GM23338 (cell line): ENCODE measurements around the gene SPDYE3. TPM values are rescaled to one million over a fixed set of nuclear protein-coding genes. Genes with fewer than 3 reads are reported as not detected.

Source experiments
- ATAC-seq: fragments of 200-7000 bp; cut with Tn5 transposase; 3 replicates; pipeline ENCODE4 v1.9.1; 2020
- DNase-seq: peaks from one replicate; pipeline ENCODE4 v3.0.0-alpha.2; 2015; ENCODE audit warnings: low spot score
- H2AFZ ChIP-seq: fragments of 200-600 bp; sonication (generic); 2 replicates; pipeline ENCODE4 v1.8.0; 2016; ENCODE audit warnings: antibody characterized with exemption, mild to moderate bottlenecking, moderate library complexity
- H3F3A ChIP-seq: fragments of 200-600 bp; sonication (generic); replicated peaks from 2 replicates; pipeline ENCODE4 v1.8.0; 2017; ENCODE audit warnings: antibody characterized with exemption, mixed run types, low read depth
- H3K27ac ChIP-seq: fragments of 200-600 bp; sonication (generic); 2 replicates; pipeline ENCODE4 v1.6.1; 2016; ENCODE audit warnings: low read depth
- H3K27me3 ChIP-seq: fragments of 200-600 bp; sonication (generic); 2 replicates; pipeline ENCODE4 v1.8.0; 2016; ENCODE audit warnings: mild to moderate bottlenecking, mixed run types, moderate library complexity; ENCODE audit not compliant: insufficient read depth
- H3K36me3 ChIP-seq: fragments of 200-600 bp; sonication (generic); 2 replicates; pipeline ENCODE4 v1.8.0; 2016; ENCODE audit warnings: mild to moderate bottlenecking; ENCODE audit not compliant: insufficient read depth
- H3K4me1 ChIP-seq: fragments of 200-600 bp; sonication (generic); 2 replicates; pipeline ENCODE4 v1.8.0; 2016; ENCODE audit warnings: mild to moderate bottlenecking, moderate library complexity; ENCODE audit not compliant: insufficient read depth
- H3K4me2 ChIP-seq: fragments of 200-600 bp; sonication (generic); 2 replicates; pipeline ENCODE4 v1.7.1; 2017; ENCODE audit warnings: mixed run types
- H3K4me3 ChIP-seq: fragments of 200-600 bp; sonication (generic); 2 replicates; pipeline ENCODE4 v1.6.1; 2016; ENCODE audit warnings: mixed run types
- H3K79me2 ChIP-seq: fragments of 200-600 bp; sonication (generic); replicated peaks from 2 replicates; pipeline ENCODE4 v1.8.0; 2017; ENCODE audit warnings: mild to moderate bottlenecking; ENCODE audit not compliant: insufficient read depth
- H3K9me2 ChIP-seq: fragments of 200-600 bp; sonication (generic); 2 replicates; pipeline ENCODE4 v1.8.0; 2017; ENCODE audit not compliant: insufficient read depth
- H4K20me1 ChIP-seq: fragments of 200-600 bp; sonication (generic); replicated peaks from 2 replicates; pipeline ENCODE4 v1.8.0; 2017; ENCODE audit warnings: mild to moderate bottlenecking; ENCODE audit not compliant: insufficient read depth
- H3K27ac Mint-ChIP-seq: 2 replicates; pipeline ENCODE4 v1.8.0; 2020; ENCODE audit warnings: inconsistent platforms, mild to moderate bottlenecking, moderate library complexity, mixed read lengths
- H3K27me3 Mint-ChIP-seq: 3 replicates; pipeline ENCODE4 v1.8.0; 2022; ENCODE audit warnings: low read depth, mild to moderate bottlenecking, moderate library complexity, mixed read lengths, inconsistent platforms; ENCODE audit not compliant: insufficient read depth, poor library complexity
- H3K36me3 Mint-ChIP-seq: 3 replicates; pipeline ENCODE4 v1.8.0; 2021; ENCODE audit warnings: low read depth, mild to moderate bottlenecking, inconsistent platforms, moderate library complexity, mixed read lengths
- H3K4me1 Mint-ChIP-seq: 3 replicates; pipeline ENCODE4 v1.8.0; 2020; ENCODE audit warnings: mild to moderate bottlenecking, inconsistent platforms, mixed read lengths
- H3K4me3 Mint-ChIP-seq: 3 replicates; pipeline ENCODE4 v1.8.0; 2021; ENCODE audit warnings: moderate library complexity, mild to moderate bottlenecking, inconsistent platforms, mixed read lengths
- H3K9me3 Mint-ChIP-seq: 3 replicates; pipeline ENCODE4 v1.8.0; 2020; ENCODE audit warnings: moderate library complexity, mild to moderate bottlenecking, inconsistent platforms, mixed read lengths
- EZH2 ChIP-seq: fragments of 200-600 bp; sonication (generic); IDR thresholded peaks from one replicate; pipeline ENCODE4 v1.8.0; 2017; ENCODE audit warnings: antibody characterized with exemption, mild to moderate bottlenecking, low read depth; ENCODE audit not compliant: unreplicated experiment
- EZH2phosphoT487 ChIP-seq: fragments of 200-600 bp; sonication (generic); IDR thresholded peaks from one replicate; pipeline ENCODE4 v1.8.1; 2018; ENCODE audit warnings: antibody characterized with exemption; ENCODE audit not compliant: unreplicated experiment
- JUNB ChIP-seq: IDR thresholded peaks from one replicate; pipeline ENCODE4 v1.6.1; 2016; ENCODE audit warnings: antibody characterized with exemption; ENCODE audit not compliant: unreplicated experiment
- POLR2AphosphoS5 ChIP-seq: IDR thresholded peaks from 2 replicates; pipeline ENCODE4 v1.6.1; 2016; ENCODE audit warnings: antibody characterized with exemption, low read depth
- ZNF114 ChIP-seq: fragments of 250-450 bp; sonication (Bioruptor Pico); IDR thresholded peaks from 2 replicates; pipeline ENCODE4 v1.5.0; 2020; ENCODE audit warnings: mild to moderate bottlenecking, moderate library complexity
- ZNF331 ChIP-seq: fragments of 250-450 bp; sonication (Bioruptor Pico); IDR thresholded peaks from 2 replicates; pipeline ENCODE4 v1.5.0; 2020; ENCODE audit warnings: low read depth, mild to moderate bottlenecking, moderate library complexity
- polyA plus RNA-seq: library from polyadenylated mRNA; unstranded; fragments of >200 nt; fragmentation: Nextera tagmentation; extraction: Ambion mirVana; gene quantifications from 2 replicates; pipeline ENCODE4 v1.2.1, GENCODE V29; 2016
- total RNA-seq: library from RNA; depleted of rRNA; stranded (reverse); fragments of >200 nt; shearing (Covaris generic); gene quantifications from 2 replicates; pipeline ENCODE4 v1.2.3, GENCODE V29; 2014
- TF ChIP-seq, protein P1 (sequence below): IDR thresholded peaks from one replicate; pipeline ENCODE4 v1.6.1; 2018; ENCODE audit warnings: antibody characterized with exemption; ENCODE audit not compliant: unreplicated experiment
- TF ChIP-seq, protein P2 (sequence below): fragments of 250-450 bp; sonication (Bioruptor Pico); IDR thresholded peaks from 2 replicates; pipeline ENCODE4 v1.5.0; 2020; ENCODE audit warnings: mild to moderate bottlenecking, moderate library complexity

SPDYE3 gene
- total and polyA plus RNA-seq, 2 experiments from 2014 or later = 3.6 TPM; not detected in 1

DNA sequence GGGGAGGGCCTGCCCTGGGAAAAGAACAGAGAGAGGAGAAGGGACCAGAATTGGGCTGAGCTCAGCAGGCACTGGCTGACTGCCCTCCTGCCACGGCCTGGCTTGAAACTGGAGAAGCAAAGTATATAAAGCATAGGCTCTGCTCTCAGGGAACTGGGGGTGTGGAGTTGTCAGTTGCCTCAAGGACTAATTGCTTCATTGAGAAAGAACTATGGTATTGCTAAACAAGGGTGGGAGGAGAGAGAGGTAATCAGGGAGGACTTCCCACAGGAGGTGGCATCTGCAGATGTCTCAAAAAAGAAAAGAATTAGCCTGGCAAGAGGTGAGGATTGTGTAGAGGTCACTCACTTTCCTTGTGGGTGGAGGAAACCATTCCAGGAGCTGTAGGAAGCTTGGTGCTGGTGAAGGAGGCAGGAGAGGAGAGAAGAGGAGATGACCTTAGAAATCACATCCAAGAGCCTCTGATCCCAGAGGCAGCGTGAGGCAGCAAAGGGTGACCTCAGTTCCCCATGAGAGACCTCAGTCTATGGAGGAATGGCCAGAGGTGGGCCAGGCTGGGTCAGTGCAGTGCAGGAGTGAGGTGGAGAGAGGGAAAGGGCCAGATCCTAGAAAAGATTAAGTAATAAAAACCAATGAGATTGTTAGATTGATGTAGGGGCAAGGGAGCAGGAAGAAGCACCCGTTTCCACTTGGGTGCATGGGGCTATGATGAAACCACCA, 52.8 kb downstream of the SPDYE3 start (continued):
- TF ChIP-seq, protein P1, sequence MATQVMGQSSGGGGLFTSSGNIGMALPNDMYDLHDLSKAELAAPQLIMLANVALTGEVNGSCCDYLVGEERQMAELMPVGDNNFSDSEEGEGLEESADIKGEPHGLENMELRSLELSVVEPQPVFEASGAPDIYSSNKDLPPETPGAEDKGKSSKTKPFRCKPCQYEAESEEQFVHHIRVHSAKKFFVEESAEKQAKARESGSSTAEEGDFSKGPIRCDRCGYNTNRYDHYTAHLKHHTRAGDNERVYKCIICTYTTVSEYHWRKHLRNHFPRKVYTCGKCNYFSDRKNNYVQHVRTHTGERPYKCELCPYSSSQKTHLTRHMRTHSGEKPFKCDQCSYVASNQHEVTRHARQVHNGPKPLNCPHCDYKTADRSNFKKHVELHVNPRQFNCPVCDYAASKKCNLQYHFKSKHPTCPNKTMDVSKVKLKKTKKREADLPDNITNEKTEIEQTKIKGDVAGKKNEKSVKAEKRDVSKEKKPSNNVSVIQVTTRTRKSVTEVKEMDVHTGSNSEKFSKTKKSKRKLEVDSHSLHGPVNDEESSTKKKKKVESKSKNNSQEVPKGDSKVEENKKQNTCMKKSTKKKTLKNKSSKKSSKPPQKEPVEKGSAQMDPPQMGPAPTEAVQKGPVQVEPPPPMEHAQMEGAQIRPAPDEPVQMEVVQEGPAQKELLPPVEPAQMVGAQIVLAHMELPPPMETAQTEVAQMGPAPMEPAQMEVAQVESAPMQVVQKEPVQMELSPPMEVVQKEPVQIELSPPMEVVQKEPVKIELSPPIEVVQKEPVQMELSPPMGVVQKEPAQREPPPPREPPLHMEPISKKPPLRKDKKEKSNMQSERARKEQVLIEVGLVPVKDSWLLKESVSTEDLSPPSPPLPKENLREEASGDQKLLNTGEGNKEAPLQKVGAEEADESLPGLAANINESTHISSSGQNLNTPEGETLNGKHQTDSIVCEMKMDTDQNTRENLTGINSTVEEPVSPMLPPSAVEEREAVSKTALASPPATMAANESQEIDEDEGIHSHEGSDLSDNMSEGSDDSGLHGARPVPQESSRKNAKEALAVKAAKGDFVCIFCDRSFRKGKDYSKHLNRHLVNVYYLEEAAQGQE = no peak
- no peak for TF ChIP-seq EZH2
- no peak for TF ChIP-seq JUNB
- no peak for TF ChIP-seq ZNF114 (CRISPR knock-in tag)

GRCh38 chr7:100363098-100363497, 55.6 kb downstream of the SPDYE3 start:
- no peak for ATAC-seq
- TF ChIP-seq ZNF331 (CRISPR knock-in tag) (no peak), POLR2AphosphoS5 (no peak), ZNF114 (CRISPR knock-in tag) (no peak), EZH2 (no peak), JUNB (no peak), EZH2phosphoT487 (no peak)
- TF ChIP-seq, protein P1 = no peak
- TF ChIP-seq, protein P2, sequence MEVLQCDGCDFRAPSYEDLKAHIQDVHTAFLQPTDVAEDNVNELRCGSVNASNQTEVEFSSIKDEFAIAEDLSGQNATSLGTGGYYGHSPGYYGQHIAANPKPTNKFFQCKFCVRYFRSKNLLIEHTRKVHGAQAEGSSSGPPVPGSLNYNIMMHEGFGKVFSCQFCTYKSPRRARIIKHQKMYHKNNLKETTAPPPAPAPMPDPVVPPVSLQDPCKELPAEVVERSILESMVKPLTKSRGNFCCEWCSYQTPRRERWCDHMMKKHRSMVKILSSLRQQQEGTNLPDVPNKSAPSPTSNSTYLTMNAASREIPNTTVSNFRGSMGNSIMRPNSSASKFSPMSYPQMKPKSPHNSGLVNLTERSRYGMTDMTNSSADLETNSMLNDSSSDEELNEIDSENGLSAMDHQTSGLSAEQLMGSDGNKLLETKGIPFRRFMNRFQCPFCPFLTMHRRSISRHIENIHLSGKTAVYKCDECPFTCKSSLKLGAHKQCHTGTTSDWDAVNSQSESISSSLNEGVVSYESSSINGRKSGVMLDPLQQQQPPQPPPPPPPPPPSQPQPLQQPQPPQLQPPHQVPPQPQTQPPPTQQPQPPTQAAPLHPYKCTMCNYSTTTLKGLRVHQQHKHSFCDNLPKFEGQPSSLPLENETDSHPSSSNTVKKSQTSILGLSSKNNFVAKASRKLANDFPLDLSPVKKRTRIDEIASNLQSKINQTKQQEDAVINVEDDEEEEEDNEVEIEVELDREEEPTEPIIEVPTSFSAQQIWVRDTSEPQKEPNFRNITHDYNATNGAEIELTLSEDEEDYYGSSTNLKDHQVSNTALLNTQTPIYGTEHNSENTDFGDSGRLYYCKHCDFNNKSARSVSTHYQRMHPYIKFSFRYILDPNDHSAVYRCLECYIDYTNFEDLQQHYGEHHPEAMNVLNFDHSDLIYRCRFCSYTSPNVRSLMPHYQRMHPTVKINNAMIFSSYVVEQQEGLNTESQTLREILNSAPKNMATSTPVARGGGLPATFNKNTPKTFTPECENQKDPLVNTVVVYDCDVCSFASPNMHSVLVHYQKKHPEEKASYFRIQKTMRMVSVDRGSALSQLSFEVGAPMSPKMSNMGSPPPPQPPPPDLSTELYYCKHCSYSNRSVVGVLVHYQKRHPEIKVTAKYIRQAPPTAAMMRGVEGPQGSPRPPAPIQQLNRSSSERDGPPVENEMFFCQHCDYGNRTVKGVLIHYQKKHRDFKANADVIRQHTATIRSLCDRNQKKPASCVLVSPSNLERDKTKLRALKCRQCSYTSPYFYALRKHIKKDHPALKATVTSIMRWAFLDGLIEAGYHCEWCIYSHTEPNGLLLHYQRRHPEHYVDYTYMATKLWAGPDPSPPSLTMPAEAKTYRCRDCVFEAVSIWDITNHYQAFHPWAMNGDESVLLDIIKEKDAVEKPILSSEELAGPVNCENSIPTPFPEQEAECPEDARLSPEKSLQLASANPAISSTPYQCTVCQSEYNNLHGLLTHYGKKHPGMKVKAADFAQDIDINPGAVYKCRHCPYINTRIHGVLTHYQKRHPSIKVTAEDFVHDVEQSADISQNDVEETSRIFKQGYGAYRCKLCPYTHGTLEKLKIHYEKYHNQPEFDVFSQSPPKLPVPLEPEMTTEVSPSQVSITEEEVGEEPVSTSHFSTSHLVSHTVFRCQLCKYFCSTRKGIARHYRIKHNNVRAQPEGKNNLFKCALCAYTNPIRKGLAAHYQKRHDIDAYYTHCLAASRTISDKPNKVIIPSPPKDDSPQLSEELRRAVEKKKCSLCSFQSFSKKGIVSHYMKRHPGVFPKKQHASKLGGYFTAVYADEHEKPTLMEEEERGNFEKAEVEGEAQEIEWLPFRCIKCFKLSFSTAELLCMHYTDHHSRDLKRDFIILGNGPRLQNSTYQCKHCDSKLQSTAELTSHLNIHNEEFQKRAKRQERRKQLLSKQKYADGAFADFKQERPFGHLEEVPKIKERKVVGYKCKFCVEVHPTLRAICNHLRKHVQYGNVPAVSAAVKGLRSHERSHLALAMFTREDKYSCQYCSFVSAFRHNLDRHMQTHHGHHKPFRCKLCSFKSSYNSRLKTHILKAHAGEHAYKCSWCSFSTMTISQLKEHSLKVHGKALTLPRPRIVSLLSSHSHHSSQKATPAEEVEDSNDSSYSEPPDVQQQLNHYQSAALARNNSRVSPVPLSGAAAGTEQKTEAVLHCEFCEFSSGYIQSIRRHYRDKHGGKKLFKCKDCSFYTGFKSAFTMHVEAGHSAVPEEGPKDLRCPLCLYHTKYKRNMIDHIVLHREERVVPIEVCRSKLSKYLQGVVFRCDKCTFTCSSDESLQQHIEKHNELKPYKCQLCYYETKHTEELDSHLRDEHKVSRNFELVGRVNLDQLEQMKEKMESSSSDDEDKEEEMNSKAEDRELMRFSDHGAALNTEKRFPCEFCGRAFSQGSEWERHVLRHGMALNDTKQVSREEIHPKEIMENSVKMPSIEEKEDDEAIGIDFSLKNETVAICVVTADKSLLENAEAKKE = no peak

More at GRCh38 chr7:100363098-100363497, 55.6 kb downstream of the SPDYE3 start:
- H3K27me3 Mint-ChIP-seq = peaks cover 14% of the 10 kb centered on the region
- no peak overlapping the region for H3K4me3 Mint-ChIP-seq
- no peak overlapping the region for H3K4me3 ChIP-seq
- H3K9me3 Mint-ChIP-seq = no peaks in the 10 kb centered on the region
- peaks cover 71% of the 10 kb centered on the region for H3K36me3 Mint-ChIP-seq
- no peak overlapping the region for H3K27ac Mint-ChIP-seq
- no peaks in the 10 kb centered on the region for H3K27me3 ChIP-seq
- no peaks in the 10 kb centered on the region for H3K79me2 ChIP-seq
- H3K4me1 Mint-ChIP-seq = peaks cover 8% of the 10 kb centered on the region; the same call in 2 of the 3 replicates
- H3K9me2 ChIP-seq = no peaks in the 10 kb centered on the region
- no peak overlapping the region for H3K27ac ChIP-seq
- no peak overlapping the region for H3K4me2 ChIP-seq
- H3K4me1 ChIP-seq = no peaks in the 10 kb centered on the region
- H3K36me3 ChIP-seq = peaks cover 22% of the 10 kb centered on the region
- 0 out of 2 replicates have a peak, but pooled peaks cover 3% of the 10 kb centered on the region for H3F3A ChIP-seq
- H2AFZ ChIP-seq = no peak overlapping the region
- DNase-seq = no peak
- H4K20me1 ChIP-seq = no peaks in the 10 kb centered on the region; the same call in none of the 2 replicates
